GM18498 (cell line): Measurements from ENCODE around the gene DCAKD.
A peak's percentile ranks its signal among the peaks of the same experiment; 100 is the strongest.
"Not testable (repeated sequence)": the region's sequence is repeated elsewhere in the genome, so short reads cannot be mapped to it uniquely, and the experiment has no call there.

Experiments used
- ATAC-seq: cut with Tn5 transposase; IDR thresholded peaks from one replicate; pipeline ENCODE4 v1.9.1; 2021; ENCODE audit warnings: mild to moderate bottlenecking, moderate library complexity; ENCODE audit not compliant: unreplicated experiment

DCAKD gene

GRCh38 chr17:45070001-45070400 lies 18.6 kb upstream of the DCAKD start:
- no peak for ATAC-seq

GRCh38 chr17:45067637-45068036 lies 16.2 kb upstream of the DCAKD start:
- no peak for ATAC-seq

- no peak for ATAC-seq
These were observed 11.8 kb upstream of the DCAKD start for GRCh38 chr17:45063198-45063597.

- ATAC-seq, result no peak
These were observed 10.3 kb upstream of the DCAKD start for GRCh38 chr17:45061606-45062205.

- peak; percentile 84 for ATAC-seq
These were observed 9.6 kb upstream of the DCAKD start, which contains the start of gene NMT1 for GRCh38 chr17:45060797-45061605. NMT1 (plus strand) TSS chr17:45061317; CDS start chr17:45061330, 13 bp downstream.

- ATAC-seq, result no peak
These were observed 9.0 kb upstream of the DCAKD start for GRCh38 chr17:45060382-45060796.

GRCh38 chr17:45052052-45052772 lies 780 bp upstream of the DCAKD start:
- no peak for ATAC-seq

GRCh38 chr17:45051720-45052051 lies 254 bp upstream of the DCAKD start:
- ATAC-seq, result not testable (repeated sequence)

GRCh38 chr17:45050481-45051059 lies 862 bp downstream of the DCAKD start:
- ATAC-seq, result peak; percentile 26

- no peak for ATAC-seq
These were observed 2.5 kb downstream of the DCAKD start for GRCh38 chr17:45048795-45049563.

GRCh38 chr17:45046537-45047125 lies 4.8 kb downstream of the DCAKD start:
- no peak for ATAC-seq

GRCh38 chr17:45043813-45044540 lies 7.5 kb downstream of the DCAKD start:
- ATAC-seq, result no peak

- no peak for ATAC-seq
These were observed 8.9 kb downstream of the DCAKD start for GRCh38 chr17:45042346-45043120.

GRCh38 chr17:45040459-45040858 lies 11.0 kb downstream of the DCAKD start:
- ATAC-seq, result no peak

- ATAC-seq, result no peak
These were observed 12.5 kb downstream of the DCAKD start for GRCh38 chr17:45038728-45039634.

- no peak for ATAC-seq
These were observed 14.7 kb downstream of the DCAKD start for GRCh38 chr17:45036691-45037090.

- ATAC-seq, result no peak
These were observed 15.6 kb downstream of the DCAKD start for GRCh38 chr17:45035848-45036247.

- no peak for ATAC-seq
These were observed 16.8 kb downstream of the DCAKD start for GRCh38 chr17:45034599-45034998.
